Natural killer cell (primary cell): ENCODE measurements around the gene LRRC73. TPM values are rescaled to one million over a fixed set of nuclear protein-coding genes. Genes with fewer than 3 reads are reported as not detected.

Source experiments
- ATAC-seq, 3 donors: fragments of 150-1000 bp in 2 of 3; fragments of 200-7000 bp in 1 of 3; cut with Tn5 transposase; 1 replicate in 1 of 3; 2 replicates in 2 of 3; pipeline ENCODE4 v1.10.0; 2021; ENCODE audit warnings: mild to moderate bottlenecking in 2 of 3, moderate library complexity in 2 of 3
- DNase-seq, 2 donors: peaks; one replicate each; pipeline versions ENCODE4 v3.0.0 to v3.0.0-alpha.2; 2013 to 2021; ENCODE audit warnings: mixed read lengths in 1 of 2
- H3K27ac ChIP-seq: one replicate; pipeline ENCODE4 v1.5.1; 2013; ENCODE audit warnings: mild to moderate bottlenecking, low read length
- H3K27me3 ChIP-seq: one replicate; pipeline ENCODE4 v1.6.1; 2013; ENCODE audit warnings: low read length; ENCODE audit not compliant: control insufficient read depth, insufficient read depth
- H3K36me3 ChIP-seq: one replicate; pipeline ENCODE4 v1.6.1; 2013; ENCODE audit warnings: low read length; ENCODE audit not compliant: control insufficient read depth, insufficient read depth
- H3K4me1 ChIP-seq: one replicate; pipeline ENCODE4 v1.6.1; 2013; ENCODE audit warnings: low read length; ENCODE audit not compliant: control insufficient read depth, insufficient read depth
- H3K4me3 ChIP-seq: one replicate; pipeline ENCODE4 v1.5.1; 2013; ENCODE audit warnings: low read length
- H3K9me3 ChIP-seq: one replicate; pipeline ENCODE4 v1.6.1; 2013; ENCODE audit warnings: low read length; ENCODE audit not compliant: control insufficient read depth, insufficient read depth
- H3K27ac Mint-ChIP-seq, 2 donors: one replicate each; pipeline ENCODE4 v1.8.0; 2022; ENCODE audit warnings: mild to moderate bottlenecking in 2 of 2, mixed read lengths in 2 of 2, moderate library complexity in 1 of 2
- H3K27me3 Mint-ChIP-seq, 2 donors: one replicate each; pipeline ENCODE4 v1.8.0; 2022; ENCODE audit warnings: low read depth in 2 of 2, mixed read lengths in 2 of 2
- H3K36me3 Mint-ChIP-seq: one replicate; pipeline ENCODE4 v1.8.0; 2022; ENCODE audit warnings: mixed read lengths
- H3K4me1 Mint-ChIP-seq, 2 donors: one replicate each; pipeline ENCODE4 v1.8.0; 2022; ENCODE audit warnings: mixed read lengths in 2 of 2
- H3K4me3 Mint-ChIP-seq: one replicate; pipeline ENCODE4 v1.8.0; 2022; ENCODE audit warnings: mild to moderate bottlenecking, moderate library complexity, mixed read lengths
- H3K9me3 Mint-ChIP-seq, 2 donors: one replicate each; pipeline ENCODE4 v1.8.0; 2022; ENCODE audit warnings: mixed read lengths in 2 of 2
- WGBS: methylation state at CpG from one replicate; pipeline ENCODE4 v1.1.7; 2013; ENCODE audit warnings: missing lambda C conversion rate; ENCODE audit not compliant: insufficient coverage; 5-methylcytosine and 5-hydroxymethylcytosine counted together
- intact Hi-C: fragments of 100-400 bp; cut with micrococcal nuclease; formaldehyde crosslinking; loops from one replicate; pipeline ENCODE4 v1.14.2; 2022
- total RNA-seq, 4 donors: library from RNA; stranded (reverse); fragments of 120-200 nt in 1 of 4; gene quantifications; one replicate each; pipeline versions ENCODE4 v1.2.3 to v1.2.4, GENCODE V29; 2013 to 2022
- TF ChIP-seq, protein P1 (sequence below): fragments of 200-600 bp; IDR thresholded peaks from one replicate; pipeline ENCODE4 v1.8.0; 2022; ENCODE audit warnings: antibody characterized with exemption

LRRC73 gene
- total RNA-seq, 3 donors from 2014 or later (not counting 1 experiment from before 2014, with no cell fraction given) = 0.24 to 0.68 (median 0.45) TPM

DNA sequence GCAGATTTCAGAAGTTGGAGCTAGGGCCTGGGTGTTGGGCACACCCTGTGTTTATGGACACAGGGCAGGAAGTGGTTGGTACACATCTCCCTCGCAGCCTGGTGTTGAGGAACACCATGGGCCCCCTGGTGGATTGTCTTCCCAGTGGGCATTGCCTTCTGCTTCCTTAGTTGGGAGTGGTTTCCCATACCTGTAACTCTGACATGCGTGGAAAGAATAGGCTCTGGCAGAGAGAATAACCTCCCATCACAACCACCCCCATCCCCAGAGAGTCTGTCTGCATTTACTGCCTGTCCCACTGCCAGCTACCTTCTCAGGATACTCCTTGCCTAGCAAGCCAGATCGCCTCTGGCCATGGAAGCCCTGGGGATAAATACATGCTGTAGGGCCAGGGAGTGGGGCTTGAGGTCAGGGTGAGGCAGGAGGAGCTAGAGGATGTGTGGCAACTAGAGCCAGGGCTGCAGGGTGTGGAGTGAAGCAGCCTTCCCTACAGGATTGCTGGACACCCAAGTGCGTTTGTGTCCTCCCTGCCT lies 14.7 kb downstream of the LRRC73 start:
- intact Hi-C loops = no loop called here
- H3K9me3 Mint-ChIP-seq = no peaks in the 10 kb centered on the region
- H3K4me3 Mint-ChIP-seq = peak overlapping the region; percentile 69
- Histone ChIP-seq H3K27ac (no peak overlapping the region), H3K27me3 (no peaks in the 10 kb centered on the region), H3K36me3 (peaks cover 20% of the 10 kb centered on the region), H3K4me3 (no peak overlapping the region), H3K4me1 (peaks cover 19% of the 10 kb centered on the region), H3K9me3 (no peaks in the 10 kb centered on the region)
- H3K4me1 Mint-ChIP-seq = peaks cover 20% of the 10 kb centered on the region in 2 donors
- H3K36me3 Mint-ChIP-seq = no peaks in the 10 kb centered on the region
- H3K27ac Mint-ChIP-seq = peak overlapping the region; percentile 48 to 80
- H3K27me3 Mint-ChIP-seq = no peaks in the 10 kb centered on the region
- peak; percentile 61 to 77 (median 77) for ATAC-seq
- TF ChIP-seq, protein P1, sequence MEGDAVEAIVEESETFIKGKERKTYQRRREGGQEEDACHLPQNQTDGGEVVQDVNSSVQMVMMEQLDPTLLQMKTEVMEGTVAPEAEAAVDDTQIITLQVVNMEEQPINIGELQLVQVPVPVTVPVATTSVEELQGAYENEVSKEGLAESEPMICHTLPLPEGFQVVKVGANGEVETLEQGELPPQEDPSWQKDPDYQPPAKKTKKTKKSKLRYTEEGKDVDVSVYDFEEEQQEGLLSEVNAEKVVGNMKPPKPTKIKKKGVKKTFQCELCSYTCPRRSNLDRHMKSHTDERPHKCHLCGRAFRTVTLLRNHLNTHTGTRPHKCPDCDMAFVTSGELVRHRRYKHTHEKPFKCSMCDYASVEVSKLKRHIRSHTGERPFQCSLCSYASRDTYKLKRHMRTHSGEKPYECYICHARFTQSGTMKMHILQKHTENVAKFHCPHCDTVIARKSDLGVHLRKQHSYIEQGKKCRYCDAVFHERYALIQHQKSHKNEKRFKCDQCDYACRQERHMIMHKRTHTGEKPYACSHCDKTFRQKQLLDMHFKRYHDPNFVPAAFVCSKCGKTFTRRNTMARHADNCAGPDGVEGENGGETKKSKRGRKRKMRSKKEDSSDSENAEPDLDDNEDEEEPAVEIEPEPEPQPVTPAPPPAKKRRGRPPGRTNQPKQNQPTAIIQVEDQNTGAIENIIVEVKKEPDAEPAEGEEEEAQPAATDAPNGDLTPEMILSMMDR = no peak
- 68% methylated on average over 4 of the region's 4 CpGs for WGBS
- DNase-seq = peak in 1 of 2 donors; percentile 65

DNA sequence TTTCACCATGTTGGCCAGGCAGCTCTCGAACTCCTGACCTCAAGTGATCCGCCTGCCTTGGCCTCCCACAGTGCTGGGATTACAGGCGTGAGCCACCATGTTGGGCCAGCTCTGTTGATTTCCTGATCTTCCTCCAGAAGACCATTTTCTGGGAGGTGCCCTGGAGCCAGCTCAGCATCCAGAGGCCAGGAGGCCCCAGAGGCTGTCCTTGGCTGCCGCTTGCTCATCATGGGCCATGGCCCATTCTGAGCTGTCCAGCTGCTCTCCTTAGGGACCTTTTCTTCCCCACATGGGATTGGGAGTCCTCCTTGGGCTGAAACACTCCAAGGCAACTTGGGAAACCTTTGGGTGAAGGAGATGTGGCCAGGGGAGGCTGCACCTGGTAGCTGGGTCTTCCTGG lies 15.4 kb downstream of the LRRC73 start:
- intact Hi-C loops = no loop called here
- Histone ChIP-seq H3K27me3 (no peaks in the 10 kb centered on the region), H3K9me3 (no peaks in the 10 kb centered on the region), H3K4me1 (peaks cover 19% of the 10 kb centered on the region), H3K4me3 (no peak overlapping the region), H3K36me3 (peaks cover 14% of the 10 kb centered on the region), H3K27ac (no peak overlapping the region)
- Mint-ChIP-seq H3K4me3 (peak overlapping the region; percentile 69), H3K27me3 (no peaks in the 10 kb centered on the region), H3K27ac (peak overlapping the region; percentile 48 to 80), H3K9me3 (no peaks in the 10 kb centered on the region), H3K4me1 (peaks cover 20 to 24% of the 10 kb centered on the region in 2 donors), H3K36me3 (no peaks in the 10 kb centered on the region)
- DNase-seq (no peak), ATAC-seq (no peak)
- TF ChIP-seq, protein P1 = no peak
- WGBS = 97% methylated on average over 4 of the region's 4 CpGs

DNA sequence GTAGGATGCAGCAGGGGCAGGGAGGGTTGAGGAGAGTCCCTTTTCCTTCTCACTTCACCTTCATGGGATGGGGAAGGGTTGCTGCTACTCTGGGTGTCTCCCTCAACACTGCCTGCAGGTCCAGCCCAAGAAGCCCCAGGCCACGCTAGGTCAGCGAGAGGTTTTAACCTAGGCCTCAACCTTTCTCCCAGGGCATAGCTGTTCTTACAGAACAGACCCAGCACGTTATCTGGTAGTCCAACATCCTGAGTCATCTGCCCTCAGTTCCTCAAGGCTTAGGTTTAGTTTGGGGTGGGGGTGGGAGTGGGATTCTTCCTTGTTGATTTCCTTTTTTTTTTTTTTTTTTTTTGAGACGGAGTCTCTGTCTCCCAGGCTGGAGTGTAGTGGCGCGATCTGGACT lies 15.8 kb downstream of the LRRC73 start:
- TF ChIP-seq, protein P1 = no peak
- Mint-ChIP-seq H3K4me1 (peaks cover 20 to 25% of the 10 kb centered on the region in 2 donors), H3K27ac (peak overlapping the region in 1 of 2 donors; percentile 47), H3K27me3 (no peaks in the 10 kb centered on the region), H3K4me3 (no peak overlapping the region), H3K36me3 (no peaks in the 10 kb centered on the region), H3K9me3 (no peaks in the 10 kb centered on the region)
- Histone ChIP-seq H3K9me3 (no peaks in the 10 kb centered on the region), H3K4me3 (no peak overlapping the region), H3K36me3 (peaks cover 9% of the 10 kb centered on the region), H3K27ac (no peak overlapping the region), H3K4me1 (peaks cover 19% of the 10 kb centered on the region), H3K27me3 (no peaks in the 10 kb centered on the region)
- no peak for DNase-seq
- intact Hi-C loops = no loop called here
- no peak for ATAC-seq
- WGBS = 96% methylated on average over 5 of the region's 6 CpGs

DNA sequence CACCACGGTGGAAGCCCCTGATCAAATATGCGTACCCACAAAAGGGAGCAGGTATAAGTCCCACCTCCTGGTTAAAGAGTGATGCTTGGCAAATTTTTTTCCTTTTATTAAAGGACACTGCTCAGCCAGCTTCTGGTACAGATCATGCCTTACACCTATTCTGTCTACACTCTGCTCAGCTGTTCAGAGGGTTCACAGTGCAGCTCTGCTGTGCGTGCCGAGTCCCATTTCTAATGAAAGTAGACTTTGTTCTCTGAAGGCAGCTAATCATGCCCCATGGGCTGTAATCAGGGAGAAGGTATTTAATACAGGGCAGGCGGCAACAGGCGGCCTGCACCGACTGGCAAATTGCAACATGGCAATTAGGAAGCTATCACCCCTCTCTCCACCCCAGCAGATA lies 16.3 kb downstream of the LRRC73 start:
- no peaks in the 10 kb centered on the region for H3K36me3 Mint-ChIP-seq

More for the DNA sequence above, 16.3 kb downstream of the LRRC73 start:
- no peak overlapping the region for H3K27ac ChIP-seq
- no peak overlapping the region for H3K4me3 ChIP-seq
- 100% methylated on average over 4 of the region's 7 CpGs for WGBS
- TF ChIP-seq, protein P1 = no peak
- peaks cover 4% of the 10 kb centered on the region for H3K36me3 ChIP-seq
- H3K4me1 ChIP-seq = peaks cover 19% of the 10 kb centered on the region
- H3K4me3 Mint-ChIP-seq = peak overlapping the region; percentile 31
- H3K4me1 Mint-ChIP-seq = peaks cover 20 to 29% of the 10 kb centered on the region in 2 donors
- ATAC-seq (no peak), DNase-seq (no peak)
- no peaks in the 10 kb centered on the region for H3K27me3 Mint-ChIP-seq
- H3K27me3 ChIP-seq = no peaks in the 10 kb centered on the region
- no peaks in the 10 kb centered on the region for H3K9me3 ChIP-seq
- intact Hi-C loops = no loop called here
- peak overlapping the region in 1 of 2 donors; percentile 47 for H3K27ac Mint-ChIP-seq
- no peaks in the 10 kb centered on the region for H3K9me3 Mint-ChIP-seq
